ENCODE data around the gene SMYD3.

Gene SMYD3

DNA sequence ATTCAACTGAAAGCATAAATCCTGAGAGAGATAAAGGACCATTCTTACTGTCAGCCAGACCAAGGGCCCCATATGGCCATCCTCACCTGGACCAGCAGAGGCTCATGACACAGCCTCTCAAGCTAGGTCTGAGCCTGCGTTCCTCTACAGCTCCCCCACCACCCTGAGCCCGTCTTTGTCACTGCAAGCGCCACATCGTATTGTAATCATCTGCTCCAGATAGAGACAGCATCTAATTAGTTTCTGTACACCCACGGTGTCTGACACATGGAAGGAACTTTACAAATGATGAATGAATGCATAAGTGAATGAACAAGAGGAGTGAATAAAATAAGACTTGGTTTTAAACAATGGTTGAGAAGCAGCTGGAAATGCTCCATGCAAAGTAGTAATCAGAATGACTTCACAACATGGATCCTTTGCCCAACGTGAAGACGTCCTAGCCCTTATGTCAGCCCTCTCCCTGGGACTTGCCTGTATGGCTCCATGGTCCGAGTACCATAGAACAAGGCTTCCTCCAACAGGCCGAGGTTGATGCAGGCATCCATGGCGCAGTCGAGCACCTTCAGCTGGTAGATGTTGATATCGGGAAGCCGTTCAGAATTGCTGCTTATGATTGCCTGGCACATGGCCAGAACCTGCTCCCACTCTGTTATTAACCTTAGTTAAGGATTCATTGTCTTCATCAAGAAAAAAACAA lies 648.9 kb downstream of the SMYD3 start:
- H3K9ac ChIP-seq (ENCODE audit: low read depth, low read length, poor library complexity, severe bottlenecking) = no peak overlapping the region
- no peaks in the 10 kb centered on the region for H3K9me3 ChIP-seq (ENCODE audit: insufficient read depth, low read depth, low read length)
- H3K79me2 ChIP-seq (ENCODE audit: insufficient read depth, low read length) = no peaks in the 10 kb centered on the region
- no peak overlapping the region for H3K4me3 ChIP-seq (ENCODE audit: low read length, poor library complexity, severe bottlenecking)
- no peaks in the 10 kb centered on the region for H3F3A ChIP-seq (ENCODE audit: low read depth)
- no peaks in the 10 kb centered on the region for H4K20me1 ChIP-seq (ENCODE audit: insufficient read depth, low read length, poor library complexity, severe bottlenecking)
- no peaks in the 10 kb centered on the region for H3K4me1 ChIP-seq (ENCODE audit: insufficient read depth, low read length, poor library complexity, severe bottlenecking)
- peaks cover 30% of the 10 kb centered on the region; the same call in 1 of the 2 replicates for H3K36me3 ChIP-seq (ENCODE audit: insufficient read depth, low read length)
- H3K4me2 ChIP-seq (ENCODE audit: low read depth, low read length, poor library complexity, severe bottlenecking) = no peak overlapping the region
- no peaks in the 10 kb centered on the region for H3K27me3 ChIP-seq (ENCODE audit: insufficient read depth, low read length, poor library complexity, severe bottlenecking)
- no peak overlapping the region for H2AFZ ChIP-seq (ENCODE audit: low read length)
- H3K9me2 ChIP-seq (replicated peaks; ENCODE audit: low read depth, low read length) = no peaks in the 10 kb centered on the region
- TF ChIP-seq, protein P1, sequence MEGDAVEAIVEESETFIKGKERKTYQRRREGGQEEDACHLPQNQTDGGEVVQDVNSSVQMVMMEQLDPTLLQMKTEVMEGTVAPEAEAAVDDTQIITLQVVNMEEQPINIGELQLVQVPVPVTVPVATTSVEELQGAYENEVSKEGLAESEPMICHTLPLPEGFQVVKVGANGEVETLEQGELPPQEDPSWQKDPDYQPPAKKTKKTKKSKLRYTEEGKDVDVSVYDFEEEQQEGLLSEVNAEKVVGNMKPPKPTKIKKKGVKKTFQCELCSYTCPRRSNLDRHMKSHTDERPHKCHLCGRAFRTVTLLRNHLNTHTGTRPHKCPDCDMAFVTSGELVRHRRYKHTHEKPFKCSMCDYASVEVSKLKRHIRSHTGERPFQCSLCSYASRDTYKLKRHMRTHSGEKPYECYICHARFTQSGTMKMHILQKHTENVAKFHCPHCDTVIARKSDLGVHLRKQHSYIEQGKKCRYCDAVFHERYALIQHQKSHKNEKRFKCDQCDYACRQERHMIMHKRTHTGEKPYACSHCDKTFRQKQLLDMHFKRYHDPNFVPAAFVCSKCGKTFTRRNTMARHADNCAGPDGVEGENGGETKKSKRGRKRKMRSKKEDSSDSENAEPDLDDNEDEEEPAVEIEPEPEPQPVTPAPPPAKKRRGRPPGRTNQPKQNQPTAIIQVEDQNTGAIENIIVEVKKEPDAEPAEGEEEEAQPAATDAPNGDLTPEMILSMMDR (conservative IDR thresholded peaks at IDR 0.05; ENCODE audit: low read length) = no peak
- no peak for TF ChIP-seq EZH2phosphoT487 (IDR thresholded peaks at IDR 0.05; ENCODE audit: borderline replicate concordance)

DNA sequence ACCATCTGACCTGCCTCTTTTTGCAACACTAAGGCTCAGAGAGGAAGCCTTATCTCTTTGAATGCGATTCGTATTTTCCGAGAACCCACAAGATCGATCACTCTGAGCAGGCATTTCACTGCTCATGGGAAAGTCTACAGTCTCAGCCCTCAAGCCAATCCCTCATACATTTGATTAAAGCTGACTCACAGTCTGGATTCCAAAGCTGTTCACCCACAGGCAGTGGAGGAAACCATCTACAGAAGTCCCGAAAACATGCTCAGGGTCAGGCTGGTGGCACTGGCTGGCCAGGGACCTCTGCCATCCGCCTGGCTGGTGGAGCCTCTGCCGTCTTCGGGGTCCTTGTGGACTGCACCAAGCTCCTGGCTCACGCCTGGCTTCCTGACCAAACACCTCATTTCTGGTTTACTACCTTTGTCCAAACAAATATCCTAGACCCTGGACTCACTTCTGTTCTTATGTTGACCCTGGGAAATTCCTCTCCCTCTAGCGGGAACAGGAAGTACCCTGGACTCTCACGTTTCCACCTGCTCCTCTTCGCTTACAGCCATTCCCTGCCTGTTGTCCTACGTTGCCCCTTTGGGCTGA lies 650.0 kb downstream of the SMYD3 start:
- Histone ChIP-seq H3K4me3 (ENCODE audit: low read length, poor library complexity, severe bottlenecking) (no peak overlapping the region), H3K4me1 (ENCODE audit: insufficient read depth, low read length, poor library complexity, severe bottlenecking) (no peaks in the 10 kb centered on the region), H3K4me2 (ENCODE audit: low read depth, low read length, poor library complexity, severe bottlenecking) (no peak overlapping the region), H3K9ac (ENCODE audit: low read depth, low read length, poor library complexity, severe bottlenecking) (no peak overlapping the region), H3K36me3 (ENCODE audit: insufficient read depth, low read length) (peaks cover 21% of the 10 kb centered on the region; the same call in 1 of the 2 replicates), H2AFZ (ENCODE audit: low read length) (no peak overlapping the region), H3F3A (ENCODE audit: low read depth) (no peaks in the 10 kb centered on the region), H4K20me1 (ENCODE audit: insufficient read depth, low read length, poor library complexity, severe bottlenecking) (no peaks in the 10 kb centered on the region), H3K9me2 (replicated peaks; ENCODE audit: low read depth, low read length) (no peaks in the 10 kb centered on the region), H3K27me3 (ENCODE audit: insufficient read depth, low read length, poor library complexity, severe bottlenecking) (no peaks in the 10 kb centered on the region), H3K9me3 (ENCODE audit: insufficient read depth, low read depth, low read length) (no peaks in the 10 kb centered on the region), H3K79me2 (ENCODE audit: insufficient read depth, low read length) (no peaks in the 10 kb centered on the region)
- no peak for TF ChIP-seq EZH2phosphoT487 (IDR thresholded peaks at IDR 0.05; ENCODE audit: borderline replicate concordance)
- TF ChIP-seq, protein P1 (conservative IDR thresholded peaks at IDR 0.05; ENCODE audit: low read length) = no peak

DNA sequence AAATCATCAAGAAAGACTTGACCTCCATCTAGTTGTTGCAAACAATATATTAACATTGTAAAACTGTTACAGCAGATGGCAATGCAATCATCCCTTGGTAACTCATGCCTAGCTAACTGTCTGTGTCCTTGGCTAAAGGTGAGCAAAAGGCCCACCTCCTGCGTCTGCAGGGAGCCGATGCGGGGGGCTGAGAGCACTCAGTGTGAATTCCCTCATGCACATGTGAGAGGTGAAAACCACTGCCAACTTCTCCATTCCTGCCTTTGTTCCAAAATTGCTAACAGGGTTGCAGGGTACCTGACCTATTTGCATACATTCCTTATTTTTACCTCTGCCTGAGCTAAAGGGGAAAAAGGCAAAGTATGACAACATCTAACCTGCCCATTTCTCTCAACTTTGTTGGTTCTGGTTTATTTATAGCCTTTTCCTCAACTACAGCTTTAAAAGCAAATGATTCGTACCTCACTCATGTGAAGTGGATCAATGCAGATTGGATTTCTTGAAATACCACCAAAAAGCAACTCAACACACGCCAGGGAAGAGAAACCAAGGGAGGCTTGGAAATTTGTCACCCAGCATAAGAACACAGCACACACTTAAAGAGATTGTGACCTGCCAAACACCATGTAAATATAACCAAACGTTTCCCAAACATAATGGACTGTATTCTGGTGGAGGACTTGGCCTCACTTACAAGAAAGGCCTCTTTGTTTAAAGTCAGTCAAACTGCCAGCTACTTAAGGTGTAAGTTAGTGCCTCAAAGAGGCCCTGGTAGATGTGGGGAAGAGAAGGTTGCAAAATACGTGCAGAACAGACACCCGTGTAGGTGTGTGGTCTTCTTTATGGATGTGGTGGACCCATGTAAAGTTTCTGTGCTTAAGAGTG lies 651.0 kb downstream of the SMYD3 start:
- Histone ChIP-seq H2AFZ (ENCODE audit: low read length) (no peak overlapping the region), H3K36me3 (ENCODE audit: insufficient read depth, low read length) (peaks cover 21% of the 10 kb centered on the region; the same call in 1 of the 2 replicates), H3K9me2 (replicated peaks; ENCODE audit: low read depth, low read length) (no peaks in the 10 kb centered on the region), H3K4me1 (ENCODE audit: insufficient read depth, low read length, poor library complexity, severe bottlenecking) (no peaks in the 10 kb centered on the region), H3K4me3 (ENCODE audit: low read length, poor library complexity, severe bottlenecking) (no peak overlapping the region), H3K79me2 (ENCODE audit: insufficient read depth, low read length) (no peaks in the 10 kb centered on the region), H3K9me3 (ENCODE audit: insufficient read depth, low read depth, low read length) (no peaks in the 10 kb centered on the region), H3F3A (ENCODE audit: low read depth) (no peaks in the 10 kb centered on the region), H3K9ac (ENCODE audit: low read depth, low read length, poor library complexity, severe bottlenecking) (no peak overlapping the region), H3K4me2 (ENCODE audit: low read depth, low read length, poor library complexity, severe bottlenecking) (no peak overlapping the region), H4K20me1 (ENCODE audit: insufficient read depth, low read length, poor library complexity, severe bottlenecking) (no peaks in the 10 kb centered on the region), H3K27me3 (ENCODE audit: insufficient read depth, low read length, poor library complexity, severe bottlenecking) (no peaks in the 10 kb centered on the region)
- TF ChIP-seq, protein P1 (conservative IDR thresholded peaks at IDR 0.05; ENCODE audit: low read length) = no peak
- TF ChIP-seq EZH2phosphoT487 (IDR thresholded peaks at IDR 0.05; ENCODE audit: borderline replicate concordance) = no peak

All from Loucy (cell line).